ENCODE measurements around the gene FOXR1.

The FOXR1 gene

GRCh38 chr11:118971646-118972045 lies at the start of gene FOXR1:
Gene FOXR1, plus strand, starts transcription at chr11:118971761. Its CDS starts 171 bp downstream, at chr11:118971932.
- Mint-ChIP-seq H3K36me3 (ENCODE audit: low read depth) (no peaks in the 10 kb centered on the region), H3K27me3 (ENCODE audit: low read depth, poor library complexity) (peaks cover 29% of the 10 kb centered on the region), H3K27ac (no peak within 1 kb of the TSS), H3K9me3 (peaks cover 12% of the 10 kb centered on the region), H3K4me1 (no peaks in the 10 kb centered on the region), H3K4me3 (no peak within 1 kb of the TSS)
- DNase-seq = no peak
- TF ChIP-seq CTCF (IDR thresholded peaks at IDR 0.05) = no peak

- H3K27ac Mint-ChIP-seq = no peak overlapping the region
- no peaks in the 10 kb centered on the region for H3K27me3 Mint-ChIP-seq (ENCODE audit: low read depth, poor library complexity)
- H3K9me3 Mint-ChIP-seq = no peaks in the 10 kb centered on the region
- H3K36me3 Mint-ChIP-seq (ENCODE audit: low read depth) = no peaks in the 10 kb centered on the region
- no peak for TF ChIP-seq CTCF (IDR thresholded peaks at IDR 0.05)
- peaks cover 79% of the 10 kb centered on the region for H3K4me1 Mint-ChIP-seq
- peak; percentile 64 for DNase-seq
- peak overlapping the region; percentile 92 for H3K4me3 Mint-ChIP-seq
Observed at GRCh38 chr11:118921929-118922744, 49.4 kb upstream of the FOXR1 start.

- Mint-ChIP-seq H3K27ac (no peak overlapping the region), H3K9me3 (no peaks in the 10 kb centered on the region), H3K4me1 (peaks cover 79% of the 10 kb centered on the region), H3K27me3 (ENCODE audit: low read depth, poor library complexity) (no peaks in the 10 kb centered on the region), H3K4me3 (peak overlapping the region; percentile 92), H3K36me3 (ENCODE audit: low read depth) (no peaks in the 10 kb centered on the region)
- DNase-seq = no peak
- no peak for TF ChIP-seq CTCF (IDR thresholded peaks at IDR 0.05)
Observed at GRCh38 chr11:118922745-118923627, 48.6 kb upstream of the FOXR1 start.

- H3K4me1 Mint-ChIP-seq = peaks cover 74% of the 10 kb centered on the region
- peak overlapping the region; percentile 92 for H3K4me3 Mint-ChIP-seq
- no peaks in the 10 kb centered on the region for H3K9me3 Mint-ChIP-seq
- peak overlapping the region; percentile 75 for H3K27ac Mint-ChIP-seq
- no peak for TF ChIP-seq CTCF (IDR thresholded peaks at IDR 0.05)
- H3K27me3 Mint-ChIP-seq (ENCODE audit: low read depth, poor library complexity) = no peaks in the 10 kb centered on the region
- no peaks in the 10 kb centered on the region for H3K36me3 Mint-ChIP-seq (ENCODE audit: low read depth)
- DNase-seq = no peak
Observed at GRCh38 chr11:118923721-118924587, 47.6 kb upstream of the FOXR1 start.

- Mint-ChIP-seq H3K4me1 (peaks cover 65% of the 10 kb centered on the region), H3K27ac (peak overlapping the region; percentile 6), H3K27me3 (ENCODE audit: low read depth, poor library complexity) (no peaks in the 10 kb centered on the region), H3K4me3 (peak overlapping the region; percentile 92), H3K9me3 (no peaks in the 10 kb centered on the region), H3K36me3 (ENCODE audit: low read depth) (no peaks in the 10 kb centered on the region)
- DNase-seq = peak; percentile 67
- TF ChIP-seq CTCF (IDR thresholded peaks at IDR 0.05) = no peak
Observed at GRCh38 chr11:118924591-118925585, 46.7 kb upstream of the FOXR1 start.
